HG03159 (cell line): ENCODE results near the gene GAK.

Experiments used
- ATAC-seq: cut with Tn5 transposase; IDR thresholded peaks from one replicate; pipeline ENCODE4 v1.9.1; 2021; ENCODE audit warnings: mild to moderate bottlenecking, moderate library complexity; ENCODE audit not compliant: unreplicated experiment

GAK gene

DNA sequence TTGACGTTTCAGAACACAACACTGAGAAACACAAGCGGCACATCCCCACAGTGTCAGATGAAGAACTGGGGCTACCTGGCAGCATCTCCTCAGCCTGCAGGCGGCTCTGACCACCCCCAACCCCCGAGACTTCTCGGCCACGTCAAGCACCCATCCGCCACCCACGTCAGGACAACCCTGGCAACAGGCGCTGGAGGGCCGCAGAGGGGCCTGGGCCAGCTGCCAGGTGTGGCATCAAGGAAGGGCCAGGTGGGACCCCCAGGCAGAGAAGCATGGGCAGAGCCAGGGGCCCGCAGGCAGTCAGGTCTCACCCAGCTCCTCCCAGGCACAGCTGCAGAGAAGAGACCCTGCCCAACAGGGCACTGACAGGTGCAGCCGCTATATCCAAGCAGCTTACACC, 22.3 kb downstream of the GAK start:
- ATAC-seq = no peak

DNA sequence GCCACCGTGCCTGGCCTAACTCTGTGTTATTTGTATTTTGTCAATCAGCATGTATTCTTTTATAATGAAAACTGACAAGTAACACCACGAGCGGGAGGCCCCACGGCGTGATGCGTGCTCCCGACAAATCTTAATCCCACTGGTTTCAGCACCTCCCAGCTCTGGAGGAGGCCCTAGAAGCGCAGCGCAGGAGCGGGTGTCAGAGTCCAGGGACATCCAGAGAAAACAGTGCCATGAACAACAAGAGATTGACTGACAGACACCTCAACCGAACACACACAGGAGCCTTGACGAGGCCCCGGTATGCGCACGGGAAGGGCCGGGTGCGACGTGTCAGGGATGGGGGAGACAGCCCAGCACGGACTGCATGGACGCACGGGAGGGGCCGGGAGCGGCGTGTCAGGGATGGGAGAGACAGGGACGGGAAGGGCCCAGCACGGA, 23.0 kb downstream of the GAK start:
- ATAC-seq = no peak

DNA sequence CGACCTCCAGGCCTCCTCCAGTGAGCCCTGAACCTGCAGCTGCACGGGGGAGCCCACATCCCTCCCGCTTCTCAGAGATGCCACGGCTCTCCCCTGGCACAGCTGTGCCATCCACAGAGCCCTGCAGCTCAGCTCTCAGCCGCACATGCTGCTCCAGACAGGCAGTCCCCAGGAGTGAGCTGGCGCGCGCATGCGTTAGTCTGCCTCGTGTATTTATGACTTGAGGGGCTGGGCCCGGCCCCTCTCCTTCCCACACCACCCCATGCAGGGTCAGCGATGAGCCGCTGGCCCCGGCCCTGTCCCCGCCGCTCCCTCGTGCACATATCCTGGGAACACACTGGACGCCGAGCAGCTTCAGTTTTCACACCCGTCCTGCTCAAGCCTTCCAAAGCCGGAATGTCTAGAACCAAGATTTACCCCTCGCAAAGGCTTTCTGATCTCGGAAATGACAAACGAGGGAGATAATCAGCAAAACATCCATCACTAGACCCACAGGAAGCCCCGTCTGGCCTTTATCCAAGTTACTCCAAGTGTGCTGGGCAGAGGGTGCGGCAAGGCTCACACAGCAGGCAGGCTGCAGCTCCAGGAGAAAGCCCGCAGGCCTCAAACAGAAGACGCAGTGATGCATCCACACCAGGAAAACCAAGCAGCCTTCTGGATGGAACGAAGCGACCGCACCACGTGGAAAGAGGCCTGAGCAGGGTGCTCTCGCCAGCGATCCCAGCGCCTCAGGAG, 24.3 kb downstream of the GAK start:
- no peak for ATAC-seq

DNA sequence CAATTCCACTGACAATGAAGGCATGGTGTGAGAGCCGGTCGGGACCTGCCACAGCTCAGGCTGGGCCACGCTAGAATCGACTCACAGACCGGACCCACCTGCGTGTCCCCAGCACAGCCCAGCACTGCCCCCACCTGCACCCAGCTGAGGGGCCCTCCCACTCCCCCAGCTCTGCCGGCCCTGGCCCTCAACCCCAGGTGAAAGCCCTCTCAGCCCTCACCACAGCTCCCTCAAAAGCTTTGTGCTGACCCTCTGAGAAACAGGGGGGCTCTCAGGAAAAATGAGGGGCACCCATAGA, 25.1 kb downstream of the GAK start:
- ATAC-seq = no peak

DNA sequence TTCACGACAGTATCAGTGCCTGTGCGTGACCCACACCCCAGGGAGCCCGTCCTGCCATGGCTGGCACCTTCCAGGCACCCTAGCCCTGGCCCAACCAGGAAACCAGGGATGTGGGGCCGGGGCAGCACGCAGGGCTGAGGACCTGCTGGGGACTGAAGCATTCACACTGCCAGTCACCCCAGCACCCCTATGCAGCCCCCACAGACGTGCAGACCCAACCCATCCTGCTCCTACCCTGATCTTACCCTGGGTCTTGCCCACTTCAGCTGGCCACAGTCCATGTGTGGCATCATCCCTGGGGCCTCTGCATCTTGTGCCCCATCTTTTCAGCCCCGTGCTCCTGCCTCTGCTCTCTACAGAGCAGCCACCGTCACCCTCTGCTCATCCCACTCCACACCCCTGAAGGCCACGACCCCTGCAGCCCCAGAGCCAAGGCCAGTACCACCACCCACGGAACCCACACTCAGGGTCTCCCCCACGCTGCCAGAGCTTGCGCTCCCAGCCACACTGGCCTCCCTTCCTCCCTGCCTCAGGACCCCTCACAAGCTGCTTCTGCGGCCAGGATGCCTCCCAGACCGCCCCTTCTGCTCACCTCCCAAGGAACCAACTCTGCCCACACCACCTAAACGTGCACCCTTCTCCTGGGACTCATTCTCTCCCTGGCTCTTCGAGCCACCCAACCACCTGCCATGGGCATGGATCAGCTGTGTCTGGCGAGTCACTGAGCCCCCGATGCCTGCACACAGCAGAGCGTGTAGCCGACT, 25.6 kb downstream of the GAK start:
- ATAC-seq = no peak

DNA sequence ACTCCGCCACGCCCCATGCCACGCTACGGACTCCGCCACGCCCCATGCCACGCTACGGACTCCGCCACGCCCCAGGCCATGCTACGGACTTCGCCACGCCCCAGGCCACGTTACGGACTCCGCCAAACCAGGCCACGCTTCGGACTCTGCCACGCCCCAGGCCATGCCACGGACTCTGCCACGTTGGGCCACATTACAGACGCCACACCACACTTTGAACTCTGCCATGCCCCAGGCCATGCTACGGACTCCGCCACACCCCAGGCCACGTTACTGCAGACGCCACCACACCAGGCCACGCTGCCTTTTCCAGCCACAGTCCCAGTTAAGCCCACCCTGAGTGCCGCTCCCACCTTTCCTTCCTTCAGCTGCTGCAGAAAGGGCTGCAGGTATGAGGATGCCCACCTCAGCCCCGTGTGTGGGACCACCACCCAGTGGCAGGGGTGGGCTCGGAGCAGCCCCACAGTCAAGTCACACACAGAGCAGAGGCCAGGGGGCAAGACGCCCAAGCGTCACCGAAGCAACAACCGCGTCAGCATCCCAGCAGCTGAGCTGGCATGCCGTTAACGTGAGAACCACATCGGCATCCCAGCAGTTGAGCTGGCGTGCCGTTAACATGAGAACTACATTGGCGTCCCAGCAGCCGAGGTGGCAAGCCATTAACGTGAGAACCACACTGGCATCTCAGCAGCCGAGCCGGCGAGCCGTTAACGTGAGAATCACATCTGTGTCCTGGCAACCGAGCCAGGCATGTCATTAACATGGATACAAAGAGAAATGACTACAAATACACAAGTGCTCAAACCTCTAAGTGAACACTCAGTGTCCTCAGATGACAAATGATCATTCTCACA, 26.4 kb downstream of the GAK start:
- ATAC-seq = no peak

DNA sequence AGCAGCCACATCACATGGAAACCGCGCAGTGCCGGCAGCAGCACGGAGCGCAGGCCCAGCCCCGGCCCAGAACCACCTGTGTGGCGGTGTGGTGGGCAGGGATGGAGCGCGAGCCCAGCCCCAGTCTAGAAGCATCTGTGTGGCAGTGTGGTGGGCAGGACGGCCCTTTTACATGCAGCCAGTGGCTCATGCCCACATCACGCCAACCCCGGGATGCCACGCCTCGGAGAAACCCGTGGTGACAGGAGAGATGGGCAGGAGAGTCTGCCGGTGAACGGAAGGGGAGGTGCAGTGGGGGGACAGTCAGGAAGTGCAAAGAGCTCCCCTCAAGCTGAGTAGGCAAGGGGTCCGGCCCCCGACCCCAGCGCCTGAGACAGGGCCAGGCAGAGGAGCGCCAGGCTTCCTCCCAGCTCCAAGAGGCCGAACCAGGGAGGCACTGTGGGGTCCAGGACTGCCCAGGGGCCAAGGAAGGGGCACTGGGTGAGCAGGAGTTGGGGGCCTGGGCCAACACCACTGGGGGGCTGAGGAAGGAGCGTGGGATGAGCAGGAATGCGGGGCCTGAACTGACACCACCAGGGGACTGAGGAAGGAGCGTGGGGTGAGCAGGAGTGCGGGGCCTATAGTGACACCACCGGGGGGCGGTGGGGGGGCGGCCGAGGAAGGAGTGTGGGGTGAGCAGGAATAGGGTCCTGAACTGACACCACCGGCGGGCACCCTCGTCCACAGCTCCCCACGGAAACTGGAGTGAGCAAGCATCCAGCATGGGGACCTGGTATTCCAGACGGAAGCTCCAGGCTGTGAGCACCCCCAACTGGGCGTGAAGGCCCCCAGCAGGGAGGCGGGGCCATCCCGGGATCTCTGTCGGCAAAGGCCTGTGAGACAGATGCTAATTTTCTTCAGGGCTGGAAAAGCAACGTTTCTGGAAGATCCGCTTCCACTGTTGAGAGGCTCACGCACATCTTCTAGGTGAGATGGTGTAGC, 28.8 kb downstream of the GAK start:
- ATAC-seq = no peak

DNA sequence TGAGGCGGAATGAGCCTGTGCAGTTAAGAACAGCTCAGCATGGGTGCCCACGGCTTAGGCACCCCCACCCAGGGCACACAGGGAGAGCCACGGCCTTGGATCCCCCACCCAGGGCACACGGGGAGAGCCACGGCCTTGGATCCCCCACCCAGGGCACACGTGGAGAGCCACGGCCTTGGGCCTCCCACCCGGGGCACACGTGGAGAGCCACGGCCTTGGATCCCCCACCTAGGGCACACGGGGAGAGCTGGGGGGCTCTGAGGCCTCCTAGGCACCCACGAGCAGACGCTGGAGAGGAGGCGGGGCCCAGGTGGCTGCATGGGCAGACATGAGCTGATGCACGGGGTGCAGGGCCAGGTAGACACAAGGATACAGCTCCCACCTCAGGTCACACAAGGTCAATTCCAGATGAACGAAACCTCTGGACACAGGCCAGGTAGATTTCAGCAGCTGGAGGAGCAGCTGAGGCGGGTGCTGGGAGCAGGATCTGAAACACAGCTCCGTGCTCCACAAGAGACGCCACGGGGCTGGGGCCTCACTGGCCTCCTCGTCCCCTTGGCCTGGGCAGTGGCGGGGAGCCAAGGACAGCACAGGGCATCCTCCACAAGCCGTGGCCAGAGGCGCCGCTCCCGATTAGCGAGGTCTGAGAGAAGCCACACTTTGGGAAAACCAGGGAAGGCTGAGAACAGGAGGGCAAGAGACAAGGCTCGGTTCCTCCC, 30.8 kb downstream of the GAK start:
- no peak for ATAC-seq

DNA sequence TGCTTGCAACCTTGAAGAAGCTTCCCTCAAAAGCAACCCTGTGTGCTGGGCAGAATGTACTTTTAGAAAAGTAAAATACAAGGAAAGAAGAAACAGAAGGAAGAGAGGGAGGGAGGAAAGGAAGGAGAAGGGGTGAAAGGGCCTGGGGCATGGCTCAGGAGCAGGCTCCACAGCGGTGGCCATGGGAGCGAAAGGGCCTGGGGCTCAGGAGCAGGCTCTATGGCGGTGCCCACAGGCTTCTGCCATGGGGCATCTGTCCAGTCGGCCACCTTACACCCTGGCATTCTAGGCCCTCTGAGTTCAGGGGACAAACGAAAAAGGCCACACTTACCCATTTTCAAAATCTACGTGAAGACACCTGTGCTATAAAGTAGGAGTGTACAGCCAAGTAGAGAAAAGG, 31.4 kb downstream of the GAK start:
- ATAC-seq = no peak

DNA sequence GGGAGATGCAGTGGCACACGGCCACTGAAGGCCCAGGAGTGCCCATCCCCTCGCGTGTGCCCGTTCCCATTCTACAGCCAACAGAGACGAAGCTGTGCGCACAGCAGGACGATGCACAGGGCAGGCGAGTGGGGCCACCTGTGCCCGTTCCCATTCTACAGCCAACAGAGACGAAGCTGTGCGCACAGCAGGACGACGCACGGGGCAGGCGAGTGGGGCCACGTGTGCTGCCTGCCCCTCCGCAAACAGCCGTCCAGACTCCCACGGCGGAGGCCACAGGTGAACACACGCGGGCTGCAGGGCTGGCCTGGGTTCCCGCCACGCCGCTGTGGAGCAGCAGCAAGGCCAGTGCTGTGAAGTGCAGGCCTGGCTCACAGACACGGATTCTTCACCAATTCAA, 32.0 kb downstream of the GAK start:
- ATAC-seq = no peak

DNA sequence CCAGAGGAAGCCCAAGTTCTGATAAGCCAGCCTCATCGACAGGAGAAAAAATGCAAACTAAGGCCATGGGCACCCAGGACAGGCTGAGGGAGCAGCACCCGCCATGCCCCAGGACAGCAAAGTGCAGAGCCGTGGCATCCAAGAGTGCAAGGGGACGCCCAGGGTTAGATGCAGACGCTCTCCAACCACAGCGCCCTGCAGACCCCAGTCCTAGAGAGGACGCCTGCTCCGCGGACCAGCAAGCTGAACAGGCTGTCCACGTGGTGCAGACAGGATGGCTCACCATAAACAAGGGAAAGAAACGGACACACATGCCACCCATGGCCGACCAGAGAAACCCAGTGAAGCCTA, 32.6 kb downstream of the GAK start:
- no peak for ATAC-seq

DNA sequence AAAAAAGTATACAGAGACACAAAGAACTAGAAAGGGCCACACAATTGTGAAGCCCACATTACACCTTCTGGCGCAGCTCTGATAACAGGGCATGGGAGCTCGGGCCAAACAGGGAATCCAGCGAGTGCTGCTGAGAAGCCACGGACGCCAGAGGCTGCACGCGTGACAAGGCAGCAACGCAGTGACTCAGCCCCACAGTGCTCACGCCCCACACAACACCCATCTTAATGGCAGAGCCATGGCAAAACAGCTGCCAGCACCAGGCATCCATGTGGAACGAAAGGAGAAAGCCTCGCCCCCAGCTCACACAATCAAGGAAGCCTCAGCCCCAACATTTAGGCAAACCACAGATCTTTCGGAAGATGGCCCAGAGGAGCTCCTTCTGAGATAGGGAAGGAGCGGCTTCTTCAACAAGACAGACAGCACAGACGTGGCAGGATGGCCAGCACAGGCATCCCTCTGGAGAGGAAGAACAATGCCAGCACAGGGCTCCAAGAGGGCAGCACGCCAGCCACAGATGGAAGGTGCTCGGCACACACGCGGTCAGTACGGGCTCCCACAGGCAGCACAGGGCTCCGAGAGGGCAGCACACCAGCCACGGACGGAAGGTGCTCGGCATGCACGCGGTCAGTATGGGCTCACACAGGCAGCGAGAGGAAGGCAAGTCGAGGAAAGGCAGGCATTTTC, 33.1 kb downstream of the GAK start:
- no peak for ATAC-seq

DNA sequence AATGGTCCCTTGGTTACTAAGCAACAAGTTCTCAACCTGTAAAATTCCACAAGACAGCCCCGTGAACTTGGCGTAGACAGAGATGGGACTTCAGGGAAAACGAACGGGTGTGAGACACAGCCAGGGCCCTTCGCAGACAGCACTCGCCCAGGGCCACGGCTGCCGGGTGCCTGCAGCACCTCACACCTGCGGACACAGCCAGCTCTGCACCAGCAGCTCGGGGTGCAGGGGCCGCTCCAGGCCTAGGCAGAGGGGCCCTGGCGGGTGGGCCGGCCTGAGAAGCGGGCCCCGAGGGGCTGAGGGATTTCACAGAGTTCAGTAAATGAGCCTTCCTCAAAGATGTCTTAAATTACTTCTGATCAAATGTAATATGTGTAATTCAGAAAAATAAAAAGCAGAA, 34.0 kb downstream of the GAK start:
- ATAC-seq = no peak

DNA sequence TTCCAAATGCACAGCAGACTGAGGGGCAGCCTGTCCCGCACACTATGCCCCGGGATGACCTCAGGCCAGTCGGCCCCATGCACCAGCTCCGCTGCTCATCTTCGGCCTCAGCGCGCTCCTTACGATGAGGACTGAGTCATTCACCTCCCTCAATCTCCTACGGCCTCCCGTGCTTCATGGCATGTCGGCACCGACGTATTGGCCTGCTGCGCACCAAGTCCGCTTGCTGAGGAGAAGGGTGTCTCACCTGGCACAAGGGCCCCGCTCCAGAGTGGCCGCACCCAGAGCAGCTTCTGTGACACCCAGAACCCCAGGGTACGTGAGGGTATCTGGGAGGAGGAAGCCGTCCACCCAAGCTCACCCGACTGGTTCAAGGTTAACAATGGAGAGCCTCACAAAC, 35.5 kb downstream of the GAK start:
- ATAC-seq = no peak

DNA sequence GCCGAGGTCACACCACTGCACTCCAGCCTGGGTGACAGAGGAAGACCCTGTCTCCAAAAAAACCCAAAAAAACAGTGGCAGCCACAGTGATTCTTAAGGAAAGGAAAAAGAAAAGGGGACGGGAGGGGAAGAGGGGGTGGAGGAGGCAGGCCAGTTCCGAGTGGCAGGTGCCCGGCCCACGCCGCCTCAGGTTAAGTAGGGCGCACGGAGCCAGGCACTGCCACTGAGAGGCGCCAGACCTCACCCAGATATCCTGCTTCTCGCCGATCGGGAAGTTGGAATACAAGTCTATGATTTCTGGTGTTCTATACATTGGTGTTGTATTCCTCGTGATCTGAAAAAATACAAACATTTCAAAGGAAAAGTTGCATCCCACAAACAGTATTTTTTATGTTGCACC, 35.9 kb downstream of the GAK start:
- ATAC-seq = no peak

DNA sequence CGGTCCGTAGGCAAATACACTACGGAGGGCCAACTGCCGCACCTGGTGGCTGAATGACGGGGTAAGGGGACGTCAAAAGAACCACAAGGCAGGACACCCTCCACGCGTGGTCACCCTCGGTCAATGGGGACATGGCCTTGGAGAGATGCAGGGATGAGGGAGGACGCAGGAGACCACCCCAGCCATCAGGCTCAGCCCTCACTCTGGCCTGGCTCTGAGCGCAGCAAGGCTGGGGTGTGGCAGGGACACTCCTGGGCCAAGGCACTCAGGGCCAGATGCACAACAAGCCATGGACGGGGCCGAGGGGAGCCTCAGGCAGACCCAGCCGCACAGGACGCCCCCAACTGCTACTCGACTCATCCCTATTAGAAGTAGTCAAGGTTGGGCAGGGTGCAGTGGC, 36.5 kb downstream of the GAK start:
- no peak for ATAC-seq

DNA sequence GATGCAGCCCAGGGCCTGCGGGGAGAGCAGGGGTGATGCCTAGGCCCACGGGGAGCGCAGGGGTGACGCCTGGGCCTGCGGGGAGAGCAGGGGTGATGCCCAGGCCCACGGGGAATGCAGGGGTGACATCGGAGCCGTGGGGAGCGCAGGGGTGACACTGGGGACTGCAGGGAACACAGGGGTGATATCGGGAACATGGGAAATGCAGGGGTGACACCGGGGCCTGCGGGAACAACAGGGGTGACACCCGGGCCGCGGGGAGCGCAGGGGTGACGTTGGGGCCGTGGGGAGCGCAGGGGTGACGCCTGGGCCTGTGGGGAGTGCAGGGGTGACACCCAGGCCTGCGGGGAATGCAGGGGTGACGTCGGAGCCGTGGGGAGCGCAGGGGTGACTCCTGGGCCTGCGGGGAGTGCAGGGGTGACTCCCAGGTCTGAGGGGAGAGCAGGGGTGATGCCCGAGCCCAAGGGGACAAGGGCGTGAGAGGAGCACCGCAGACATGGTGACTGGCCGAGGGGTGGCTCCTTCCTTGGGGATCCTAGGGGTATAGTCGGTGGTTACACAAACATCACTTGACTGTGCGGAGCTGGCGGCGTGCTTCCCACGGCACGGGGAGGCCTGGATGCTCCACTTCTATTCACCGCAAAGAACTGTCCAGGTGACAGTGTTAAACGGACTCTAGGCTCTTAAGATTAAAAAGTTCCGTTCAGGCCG, 38.0 kb downstream of the GAK start:
- ATAC-seq = no peak

DNA sequence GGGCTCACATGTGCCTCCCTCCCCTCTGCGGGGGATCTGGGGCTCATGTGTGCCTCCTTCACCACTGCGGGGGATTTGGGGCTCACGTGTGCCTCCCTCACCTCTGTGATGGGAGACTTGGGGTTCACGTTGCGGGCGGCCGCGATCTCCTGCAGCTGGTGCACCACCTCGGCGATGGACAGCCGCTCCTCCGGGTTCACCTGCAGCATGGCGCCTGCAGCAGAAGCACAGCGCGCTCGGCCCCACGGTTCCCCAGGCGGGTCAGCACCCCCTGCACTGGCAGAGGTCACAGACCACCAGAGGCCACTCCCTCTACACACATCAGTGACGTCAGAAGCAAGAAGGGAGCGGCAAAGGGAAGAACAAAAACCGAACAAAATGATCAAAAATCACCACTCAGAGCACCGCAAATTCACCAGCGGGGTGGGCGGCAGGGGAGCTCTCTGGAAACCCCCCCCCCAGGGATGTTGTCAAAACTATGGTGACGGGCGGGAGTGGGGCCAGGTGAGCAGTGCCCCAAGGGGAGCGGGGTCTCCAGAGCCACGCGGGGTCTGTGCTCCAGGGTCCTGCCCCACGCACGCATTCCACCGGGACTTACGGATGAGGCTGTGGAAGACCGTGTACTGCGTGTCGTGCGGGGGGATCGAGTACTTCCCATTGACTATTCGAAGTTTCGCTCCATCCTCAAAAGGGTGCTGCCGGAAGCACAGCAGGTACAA, 38.7 kb downstream of the GAK start:
- ATAC-seq = no peak
